ENCODE results near the gene FBXO33.

DNA sequence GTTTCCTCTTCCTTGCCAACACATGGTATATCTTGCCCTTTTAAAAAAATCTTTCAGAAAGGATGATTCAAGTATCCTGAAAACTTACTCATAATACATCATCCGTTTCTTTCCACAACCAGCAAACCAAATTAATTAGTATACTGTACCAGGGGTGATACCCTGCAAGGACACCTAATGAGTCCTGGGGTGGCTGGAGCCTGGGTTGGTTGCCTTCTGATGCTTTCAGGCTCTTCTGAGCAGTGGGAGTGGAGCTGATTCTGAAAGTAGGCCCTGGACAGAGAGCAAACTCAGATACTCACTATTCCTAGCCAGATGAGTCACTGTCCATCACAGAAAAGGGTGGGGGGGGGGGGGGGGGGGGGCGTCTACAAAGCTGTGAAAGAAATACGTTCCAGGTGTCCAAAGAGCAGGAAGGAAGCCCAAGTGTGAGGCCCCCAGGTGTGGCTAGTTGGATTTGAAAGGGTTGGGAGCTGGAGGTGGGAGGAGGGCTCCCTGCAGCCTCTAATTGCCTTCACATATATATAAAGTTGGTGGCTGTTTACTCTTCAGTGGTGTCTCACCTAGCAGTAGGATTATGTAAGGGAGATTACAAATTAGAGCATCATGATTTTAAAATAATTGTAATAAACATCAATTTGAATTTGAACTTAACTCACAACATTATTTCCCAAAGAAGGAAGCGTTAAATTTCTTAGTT, 36.5 kb downstream of the FBXO33 start:
- TF ChIP-seq, protein P1, sequence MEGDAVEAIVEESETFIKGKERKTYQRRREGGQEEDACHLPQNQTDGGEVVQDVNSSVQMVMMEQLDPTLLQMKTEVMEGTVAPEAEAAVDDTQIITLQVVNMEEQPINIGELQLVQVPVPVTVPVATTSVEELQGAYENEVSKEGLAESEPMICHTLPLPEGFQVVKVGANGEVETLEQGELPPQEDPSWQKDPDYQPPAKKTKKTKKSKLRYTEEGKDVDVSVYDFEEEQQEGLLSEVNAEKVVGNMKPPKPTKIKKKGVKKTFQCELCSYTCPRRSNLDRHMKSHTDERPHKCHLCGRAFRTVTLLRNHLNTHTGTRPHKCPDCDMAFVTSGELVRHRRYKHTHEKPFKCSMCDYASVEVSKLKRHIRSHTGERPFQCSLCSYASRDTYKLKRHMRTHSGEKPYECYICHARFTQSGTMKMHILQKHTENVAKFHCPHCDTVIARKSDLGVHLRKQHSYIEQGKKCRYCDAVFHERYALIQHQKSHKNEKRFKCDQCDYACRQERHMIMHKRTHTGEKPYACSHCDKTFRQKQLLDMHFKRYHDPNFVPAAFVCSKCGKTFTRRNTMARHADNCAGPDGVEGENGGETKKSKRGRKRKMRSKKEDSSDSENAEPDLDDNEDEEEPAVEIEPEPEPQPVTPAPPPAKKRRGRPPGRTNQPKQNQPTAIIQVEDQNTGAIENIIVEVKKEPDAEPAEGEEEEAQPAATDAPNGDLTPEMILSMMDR (IDR thresholded peaks at IDR 0.05), result no peak
- TF ChIP-seq POLR2AphosphoS5 (IDR thresholded peaks at IDR 0.05) (no peak), EP300 (IDR thresholded peaks at IDR 0.05) (no peak)
